ENCODE measurements around the gene C1QL2. TPM values are rescaled to one million over a fixed set of nuclear protein-coding genes. Genes with fewer than 3 reads are reported as not detected.
A peak's percentile ranks its signal among the peaks of the same experiment; 100 is the strongest.

The C1QL2 gene
- total and polyA plus RNA-seq, 2 experiments from 2014 or later = 0.30 TPM; not detected in 1

DNA sequence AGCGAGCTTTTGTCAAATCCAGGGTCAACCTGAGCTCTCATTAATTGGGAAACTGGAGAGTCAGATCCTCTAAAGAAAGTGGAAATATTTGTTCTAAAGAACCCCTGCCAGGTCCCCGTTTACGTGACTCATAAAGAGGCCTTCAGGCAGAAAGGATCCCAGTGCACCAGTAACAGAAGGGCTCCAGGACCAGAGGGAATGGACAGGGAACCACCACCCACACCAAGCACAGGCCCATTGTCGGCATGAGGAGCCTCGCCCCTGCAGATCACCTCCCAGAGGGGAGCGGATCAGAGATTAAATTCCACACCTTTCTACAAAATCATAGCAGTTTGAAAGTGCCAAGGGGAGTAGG lies 16.4 kb upstream of the C1QL2 start:
- Histone ChIP-seq H3K4me3 (no peak overlapping the region), H3K36me3 (no peaks in the 10 kb centered on the region), H3K27me3 (peaks cover 5% of the 10 kb centered on the region), H3K27ac (no peak overlapping the region), H3K9me3 (ENCODE audit: low read depth) (no peaks in the 10 kb centered on the region), H3K4me1 (ENCODE audit: low read depth) (no peaks in the 10 kb centered on the region)
- no peak for DNase-seq (ENCODE audit: low read depth in 1 of 2, low spot score in 1 of 2)
- TF ChIP-seq, protein P1, sequence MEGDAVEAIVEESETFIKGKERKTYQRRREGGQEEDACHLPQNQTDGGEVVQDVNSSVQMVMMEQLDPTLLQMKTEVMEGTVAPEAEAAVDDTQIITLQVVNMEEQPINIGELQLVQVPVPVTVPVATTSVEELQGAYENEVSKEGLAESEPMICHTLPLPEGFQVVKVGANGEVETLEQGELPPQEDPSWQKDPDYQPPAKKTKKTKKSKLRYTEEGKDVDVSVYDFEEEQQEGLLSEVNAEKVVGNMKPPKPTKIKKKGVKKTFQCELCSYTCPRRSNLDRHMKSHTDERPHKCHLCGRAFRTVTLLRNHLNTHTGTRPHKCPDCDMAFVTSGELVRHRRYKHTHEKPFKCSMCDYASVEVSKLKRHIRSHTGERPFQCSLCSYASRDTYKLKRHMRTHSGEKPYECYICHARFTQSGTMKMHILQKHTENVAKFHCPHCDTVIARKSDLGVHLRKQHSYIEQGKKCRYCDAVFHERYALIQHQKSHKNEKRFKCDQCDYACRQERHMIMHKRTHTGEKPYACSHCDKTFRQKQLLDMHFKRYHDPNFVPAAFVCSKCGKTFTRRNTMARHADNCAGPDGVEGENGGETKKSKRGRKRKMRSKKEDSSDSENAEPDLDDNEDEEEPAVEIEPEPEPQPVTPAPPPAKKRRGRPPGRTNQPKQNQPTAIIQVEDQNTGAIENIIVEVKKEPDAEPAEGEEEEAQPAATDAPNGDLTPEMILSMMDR (IDR thresholded peaks at IDR 0.05; ENCODE audit: low read depth, low read length) = no peak

DNA sequence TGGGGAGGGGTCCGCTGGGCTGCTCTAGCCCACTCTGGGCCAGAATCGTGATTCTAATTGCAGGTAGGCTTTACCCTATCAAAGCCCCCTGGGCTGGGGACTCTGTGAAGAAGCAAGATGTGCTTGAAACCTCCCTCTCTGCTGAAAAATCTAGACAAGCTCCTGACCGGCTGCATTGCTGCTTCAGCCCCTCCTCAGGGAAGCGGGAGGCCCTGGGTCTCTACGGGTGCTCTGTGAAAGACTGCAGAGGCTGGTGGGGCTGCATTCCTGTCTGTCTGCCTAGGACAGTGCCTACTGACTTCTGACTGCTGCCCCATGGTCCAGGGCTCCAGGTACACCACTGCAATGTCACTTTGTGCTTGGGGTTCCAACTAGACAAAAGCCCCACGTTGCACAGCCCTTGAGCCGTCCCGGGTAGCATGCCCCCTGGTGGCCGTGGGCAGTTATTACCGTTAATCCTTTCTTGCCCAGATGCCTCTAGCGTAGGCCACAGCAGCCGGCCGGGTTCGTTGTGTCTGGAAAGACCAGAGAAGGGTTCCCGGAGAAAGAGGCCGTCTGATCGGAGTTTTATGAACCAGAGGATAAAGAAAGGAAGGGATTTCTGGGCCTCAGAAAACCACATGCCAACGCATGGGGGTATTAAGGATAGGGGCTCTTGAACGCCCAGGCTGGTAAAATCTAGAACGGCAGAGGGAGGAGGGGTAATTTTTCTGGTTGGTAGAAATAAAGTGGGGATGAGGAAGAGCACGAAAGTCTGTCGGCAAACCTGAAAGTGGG lies 15.9 kb upstream of the C1QL2 start:
- TF ChIP-seq, protein P1 (IDR thresholded peaks at IDR 0.05; ENCODE audit: low read depth, low read length) = peak; percentile 84
- Histone ChIP-seq H3K9me3 (ENCODE audit: low read depth) (no peaks in the 10 kb centered on the region), H3K27ac (no peak overlapping the region), H3K36me3 (no peaks in the 10 kb centered on the region), H3K27me3 (peaks cover 11% of the 10 kb centered on the region), H3K4me3 (no peak overlapping the region), H3K4me1 (ENCODE audit: low read depth) (no peaks in the 10 kb centered on the region)
- peak; percentile 27 to 50 for DNase-seq (ENCODE audit: low read depth in 1 of 2, low spot score in 1 of 2)

DNA sequence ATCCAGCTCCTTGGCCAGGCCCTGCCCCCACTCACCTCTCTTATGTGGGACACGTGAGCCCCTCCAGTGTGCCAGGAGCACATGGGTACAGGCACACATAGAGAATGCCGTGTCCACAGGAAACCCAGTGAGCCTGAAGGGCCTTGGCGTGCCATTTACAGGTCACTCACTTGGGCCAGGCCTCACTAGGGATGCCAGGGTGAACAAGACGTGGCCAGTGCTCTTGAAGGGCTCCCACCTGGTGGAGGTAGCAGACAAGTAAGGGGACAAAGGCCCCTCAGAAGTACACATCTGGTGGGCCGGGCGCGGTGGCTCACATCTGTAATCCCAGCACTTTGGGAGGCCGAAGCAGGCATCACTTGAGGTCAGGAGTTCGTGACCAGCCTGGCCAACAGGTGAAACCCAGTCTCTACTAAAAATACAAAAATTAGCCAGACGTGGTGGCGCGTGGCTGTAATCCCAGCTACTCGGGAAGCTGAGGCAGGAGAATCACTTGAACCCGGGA lies 15.1 kb upstream of the C1QL2 start:
- no peak for DNase-seq (ENCODE audit: low read depth in 1 of 2, low spot score in 1 of 2)
- Histone ChIP-seq H3K4me3 (no peak overlapping the region), H3K4me1 (ENCODE audit: low read depth) (no peaks in the 10 kb centered on the region), H3K27me3 (peaks cover 18% of the 10 kb centered on the region), H3K27ac (no peak overlapping the region), H3K36me3 (no peaks in the 10 kb centered on the region), H3K9me3 (ENCODE audit: low read depth) (no peaks in the 10 kb centered on the region)
- TF ChIP-seq, protein P1 (IDR thresholded peaks at IDR 0.05; ENCODE audit: low read depth, low read length) = no peak

DNA sequence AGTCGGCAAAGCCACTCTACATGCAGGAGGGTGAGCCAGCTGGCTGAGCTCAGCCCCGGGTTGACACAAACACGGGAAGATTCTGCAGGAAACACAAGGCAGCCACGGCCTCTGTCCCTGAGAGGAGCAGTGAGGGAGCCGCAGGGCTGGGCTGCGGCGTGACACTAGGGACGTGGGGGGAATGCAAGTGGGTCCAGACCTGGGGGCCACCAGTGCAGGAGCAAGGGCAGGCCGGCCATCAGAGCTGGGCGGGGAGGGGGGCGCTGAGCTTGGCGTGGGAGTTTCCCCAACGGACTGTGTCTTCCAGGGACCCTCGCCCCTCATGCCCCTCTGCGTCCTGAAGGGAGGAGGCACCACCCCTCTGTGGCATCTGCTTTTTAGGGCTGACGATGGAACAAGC lies 12.0 kb upstream of the C1QL2 start:
- TF ChIP-seq, protein P1 (IDR thresholded peaks at IDR 0.05; ENCODE audit: low read depth, low read length) = no peak
- H3K36me3 ChIP-seq = no peaks in the 10 kb centered on the region
- no peaks in the 10 kb centered on the region for H3K9me3 ChIP-seq (ENCODE audit: low read depth)
- H3K27me3 ChIP-seq = peaks cover 20% of the 10 kb centered on the region
- H3K4me1 ChIP-seq (ENCODE audit: low read depth) = no peaks in the 10 kb centered on the region
- H3K4me3 ChIP-seq = no peak overlapping the region
- DNase-seq (ENCODE audit: low read depth in 1 of 2, low spot score in 1 of 2) = no peak
- H3K27ac ChIP-seq = no peak overlapping the region

GRCh38 chr2:119169717-119170116 lies 11.2 kb upstream of the C1QL2 start:
- Histone ChIP-seq H3K27ac (no peak overlapping the region), H3K9me3 (ENCODE audit: low read depth) (no peaks in the 10 kb centered on the region), H3K36me3 (no peaks in the 10 kb centered on the region), H3K4me1 (ENCODE audit: low read depth) (no peaks in the 10 kb centered on the region), H3K4me3 (no peak overlapping the region), H3K27me3 (peaks cover 28% of the 10 kb centered on the region)
- no peak for DNase-seq (ENCODE audit: low read depth in 1 of 2, low spot score in 1 of 2)
- TF ChIP-seq, protein P1 (IDR thresholded peaks at IDR 0.05; ENCODE audit: low read depth, low read length) = no peak

All from cardiac muscle cell (in vitro differentiated cells and primary cell).